ENCODE results near the gene RFFL.
"Not testable (repeated sequence)": the region's sequence is repeated elsewhere in the genome, so short reads cannot be mapped to it uniquely, and the experiment has no call there.

Gene RFFL

GRCh38 chr17:35063514-35064223 is at the start of gene RFFL:
Gene RFFL (minus strand): TSS chr17:35063707. CDS start chr17:35026553, 37,154 bp downstream.
- peak; percentile 69 to 82 for DNase-seq (ENCODE audit: low read depth in 2 of 2)

- DNase-seq (ENCODE audit: low read depth in 2 of 2), result not testable (repeated sequence)
These were observed 47.3 kb upstream of the RFFL start for GRCh38 chr17:35110791-35111190.

GRCh38 chr17:35104844-35105450 is 41.4 kb upstream of the RFFL start:
- no peak for DNase-seq (ENCODE audit: low read depth in 2 of 2)

GRCh38 chr17:35103271-35103670 is 39.8 kb upstream of the RFFL start:
- no peak for DNase-seq (ENCODE audit: low read depth in 2 of 2)

GRCh38 chr17:35101725-35102124 is 38.2 kb upstream of the RFFL start:
- DNase-seq (ENCODE audit: low read depth in 2 of 2), result no peak

- no peak for DNase-seq (ENCODE audit: low read depth in 2 of 2)
These were observed 37.5 kb upstream of the RFFL start for GRCh38 chr17:35101036-35101435.

GRCh38 chr17:35099908-35100307 is 36.4 kb upstream of the RFFL start:
- no peak for DNase-seq (ENCODE audit: low read depth in 2 of 2)

GRCh38 chr17:35097776-35098175 is 34.3 kb upstream of the RFFL start:
- no peak for DNase-seq (ENCODE audit: low read depth in 2 of 2)

- DNase-seq (ENCODE audit: low read depth in 2 of 2), result no peak
These were observed 32.2 kb upstream of the RFFL start for GRCh38 chr17:35095741-35096140.

- DNase-seq (ENCODE audit: low read depth in 2 of 2), result no peak
These were observed 31.4 kb upstream of the RFFL start for GRCh38 chr17:35094902-35095301.

- not testable (repeated sequence) for DNase-seq (ENCODE audit: low read depth in 2 of 2)
These were observed 27.2 kb upstream of the RFFL start for GRCh38 chr17:35090707-35091106.

GRCh38 chr17:35089586-35090296 is 26.2 kb upstream of the RFFL start:
- peak in 1 of 2 donors; percentile 45 for DNase-seq (ENCODE audit: low read depth in 2 of 2)

GRCh38 chr17:35088881-35089585 is 25.5 kb upstream of the RFFL start:
- DNase-seq (ENCODE audit: low read depth in 2 of 2), result peak; percentile 75 to 85

- no peak for DNase-seq (ENCODE audit: low read depth in 2 of 2)
These were observed 24.9 kb upstream of the RFFL start for GRCh38 chr17:35088356-35088880.

- DNase-seq (ENCODE audit: low read depth in 2 of 2), result no peak
These were observed 24.3 kb upstream of the RFFL start for GRCh38 chr17:35087731-35088355.

GRCh38 chr17:35086931-35087573 is 23.5 kb upstream of the RFFL start:
- no peak for DNase-seq (ENCODE audit: low read depth in 2 of 2)

- DNase-seq (ENCODE audit: low read depth in 2 of 2), result no peak
These were observed 22.7 kb upstream of the RFFL start for GRCh38 chr17:35086164-35086563.

- DNase-seq (ENCODE audit: low read depth in 2 of 2), result no peak
These were observed 21.5 kb upstream of the RFFL start for GRCh38 chr17:35084987-35085386.

GRCh38 chr17:35083071-35083470 is 19.6 kb upstream of the RFFL start:
- DNase-seq (ENCODE audit: low read depth in 2 of 2), result no peak

- DNase-seq (ENCODE audit: low read depth in 2 of 2), result no peak
These were observed 18.7 kb upstream of the RFFL start for GRCh38 chr17:35082073-35082657.

- DNase-seq (ENCODE audit: low read depth in 2 of 2), result no peak
These were observed 18.1 kb upstream of the RFFL start for GRCh38 chr17:35081638-35082037.

Data from activated CD8-positive, alpha-beta memory T cell treated with anti-CD3 and anti-CD28 coated beads for 4 hours (primary cell).